OCI-LY3 (cell line): Measurements from ENCODE around the gene POLG2.

Source experiments
- H2AFZ ChIP-seq: fragments of 200-600, 300-600 bp; shearing (Covaris generic); 2 replicates; pipeline ENCODE4 v1.6.0; 2014; ENCODE audit warnings: antibody characterized with exemption, low read depth, low read length
- H3K27ac ChIP-seq: fragments of 200-600, 300-600 bp; sonication (generic); 2 replicates; pipeline ENCODE4 v1.5.1; 2014; ENCODE audit warnings: mild to moderate bottlenecking, low read length, moderate library complexity, mixed read lengths
- H3K27me3 ChIP-seq: fragments of 200-600, 300-600 bp; sonication (generic); 2 replicates; pipeline ENCODE4 v1.6.1; 2014; ENCODE audit warnings: low read depth, low read length, mixed read lengths
- H3K36me3 ChIP-seq: fragments of 200-600, 300-600 bp; sonication (generic); replicated peaks from 2 replicates; pipeline ENCODE3; 2014; ENCODE audit warnings: low read depth, low read length, mixed read lengths
- H3K4me1 ChIP-seq: fragments of 300-600, 200-600 bp; sonication (generic); 2 replicates; pipeline ENCODE4 v1.6.1; 2014; ENCODE audit warnings: low read length, mixed read lengths
- H3K4me2 ChIP-seq: fragments of 200-600, 300-600 bp; sonication (generic); 2 replicates; pipeline ENCODE4 v1.6.1; 2014; ENCODE audit warnings: low read length, mixed read lengths
- H3K4me3 ChIP-seq: fragments of 300-600, 200-600 bp; sonication (generic); 2 replicates; pipeline ENCODE4 v1.5.1; 2014; ENCODE audit warnings: antibody characterized with exemption, mild to moderate bottlenecking, low read length, moderate library complexity
- H3K79me2 ChIP-seq: fragments of 300-600, 200-600 bp; shearing (Covaris generic); 2 replicates; pipeline ENCODE4 v1.6.1; 2014; ENCODE audit warnings: mild to moderate bottlenecking, low read length, mixed read lengths
- H3K9ac ChIP-seq: fragments of 300-600, 200-600 bp; shearing (Covaris generic); 2 replicates; pipeline ENCODE4 v1.6.0; 2014; ENCODE audit warnings: mild to moderate bottlenecking, low read length, moderate library complexity
- H3K9me3 ChIP-seq: fragments of 200-600, 300-600 bp; shearing (Covaris generic); 2 replicates; pipeline ENCODE4 v1.6.1; 2014; ENCODE audit warnings: low read length, mixed read lengths; ENCODE audit not compliant: insufficient read depth
- H4K20me1 ChIP-seq: fragments of 200-600, 300-600 bp; sonication (generic); 2 replicates; pipeline ENCODE4 v1.6.1; 2016; ENCODE audit warnings: low read length, mixed read lengths; ENCODE audit not compliant: insufficient read depth
- EZH2phosphoT487 ChIP-seq: fragments of 200-600 bp; shearing (Covaris generic); IDR thresholded peaks from 2 replicates; pipeline ENCODE4 v1.6.1; 2018; ENCODE audit warnings: antibody characterized with exemption, mixed run types, low read depth
- TF ChIP-seq, protein P1 (sequence below): fragments of 200-600, 300-600 bp; sonication (generic); IDR thresholded peaks from 2 replicates; pipeline ENCODE4 v1.5.1; 2014; ENCODE audit warnings: antibody characterized with exemption, low read length, low read depth

POLG2 gene

DNA sequence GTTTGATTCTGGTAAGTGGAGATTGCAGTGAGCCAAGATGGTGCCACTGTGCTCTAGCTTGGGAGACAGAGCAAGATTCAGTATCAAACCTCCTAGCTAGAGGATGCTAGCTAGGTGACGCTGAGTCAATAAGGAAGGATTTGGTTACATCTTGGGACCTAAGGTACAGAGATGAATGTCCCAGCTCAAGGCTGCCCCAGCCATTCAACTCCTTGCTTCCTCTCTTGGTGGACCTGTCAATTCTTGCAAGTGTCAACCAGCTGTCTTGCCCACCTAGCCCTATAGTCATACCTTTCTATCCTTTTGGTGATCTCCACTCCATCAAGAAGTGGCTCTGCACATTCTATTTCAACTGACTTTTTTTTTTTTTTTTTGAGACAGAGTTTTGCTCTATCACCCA, 49.3 kb downstream of the POLG2 start:
- no peak overlapping the region for H3K4me2 ChIP-seq
- TF ChIP-seq EZH2phosphoT487 = no peak
- TF ChIP-seq, protein P1, sequence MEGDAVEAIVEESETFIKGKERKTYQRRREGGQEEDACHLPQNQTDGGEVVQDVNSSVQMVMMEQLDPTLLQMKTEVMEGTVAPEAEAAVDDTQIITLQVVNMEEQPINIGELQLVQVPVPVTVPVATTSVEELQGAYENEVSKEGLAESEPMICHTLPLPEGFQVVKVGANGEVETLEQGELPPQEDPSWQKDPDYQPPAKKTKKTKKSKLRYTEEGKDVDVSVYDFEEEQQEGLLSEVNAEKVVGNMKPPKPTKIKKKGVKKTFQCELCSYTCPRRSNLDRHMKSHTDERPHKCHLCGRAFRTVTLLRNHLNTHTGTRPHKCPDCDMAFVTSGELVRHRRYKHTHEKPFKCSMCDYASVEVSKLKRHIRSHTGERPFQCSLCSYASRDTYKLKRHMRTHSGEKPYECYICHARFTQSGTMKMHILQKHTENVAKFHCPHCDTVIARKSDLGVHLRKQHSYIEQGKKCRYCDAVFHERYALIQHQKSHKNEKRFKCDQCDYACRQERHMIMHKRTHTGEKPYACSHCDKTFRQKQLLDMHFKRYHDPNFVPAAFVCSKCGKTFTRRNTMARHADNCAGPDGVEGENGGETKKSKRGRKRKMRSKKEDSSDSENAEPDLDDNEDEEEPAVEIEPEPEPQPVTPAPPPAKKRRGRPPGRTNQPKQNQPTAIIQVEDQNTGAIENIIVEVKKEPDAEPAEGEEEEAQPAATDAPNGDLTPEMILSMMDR = no peak

DNA sequence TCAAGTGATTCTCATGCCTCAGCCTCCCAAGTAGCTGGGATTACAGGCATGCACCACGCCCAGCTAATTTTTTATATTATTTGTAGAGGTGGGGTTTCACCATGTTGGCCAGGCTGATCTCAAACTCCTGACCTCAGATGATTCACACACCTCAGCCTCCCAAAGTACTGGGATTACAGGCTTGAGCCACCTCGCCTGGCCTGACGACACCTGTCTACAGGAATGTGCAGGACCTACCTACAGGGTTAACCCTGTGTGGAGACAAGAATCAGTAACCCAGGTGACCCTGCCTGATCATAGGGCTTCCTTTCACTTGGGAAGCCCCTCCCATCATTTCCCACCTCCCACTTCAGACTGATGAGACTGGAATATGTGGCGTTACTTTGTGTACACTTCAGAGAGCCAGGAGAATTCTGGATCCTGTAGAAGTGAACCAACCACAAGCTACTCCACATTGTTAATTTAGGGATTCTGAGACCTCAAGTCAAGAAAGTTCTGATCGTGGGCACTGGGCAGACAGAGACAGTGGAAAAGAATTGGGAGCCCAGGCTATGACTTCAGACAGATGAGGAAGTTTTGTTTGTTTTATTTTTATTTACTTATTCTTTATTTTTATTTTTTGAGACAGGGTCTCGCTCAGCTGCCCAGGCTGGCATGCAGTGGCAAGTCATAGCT, 53.6 kb downstream of the POLG2 start:
- Histone ChIP-seq H3K4me2 (no peak overlapping the region), H3K27ac (no peak overlapping the region), H3K4me1 (no peaks in the 10 kb centered on the region), H3K27me3 (no peaks in the 10 kb centered on the region), H3K9ac (no peak overlapping the region), H3K9me3 (peaks cover under 1% of the 10 kb centered on the region; the same call in 1 of the 2 replicates), H4K20me1 (no peaks in the 10 kb centered on the region), H3K79me2 (no peaks in the 10 kb centered on the region), H2AFZ (no peak overlapping the region), H3K4me3 (no peak overlapping the region), H3K36me3 (no peaks in the 10 kb centered on the region)
- TF ChIP-seq, protein P1 = no peak
- TF ChIP-seq EZH2phosphoT487 = no peak

More for the DNA sequence above, 49.3 kb downstream of the POLG2 start:
- Histone ChIP-seq H3K4me1 (peaks cover 11% of the 10 kb centered on the region), H2AFZ (no peak overlapping the region), H3K27me3 (no peaks in the 10 kb centered on the region), H3K9me3 (no peaks in the 10 kb centered on the region), H4K20me1 (no peaks in the 10 kb centered on the region), H3K27ac (no peak overlapping the region), H3K79me2 (no peaks in the 10 kb centered on the region), H3K9ac (no peak overlapping the region), H3K36me3 (no peaks in the 10 kb centered on the region), H3K4me3 (no peak overlapping the region)

DNA sequence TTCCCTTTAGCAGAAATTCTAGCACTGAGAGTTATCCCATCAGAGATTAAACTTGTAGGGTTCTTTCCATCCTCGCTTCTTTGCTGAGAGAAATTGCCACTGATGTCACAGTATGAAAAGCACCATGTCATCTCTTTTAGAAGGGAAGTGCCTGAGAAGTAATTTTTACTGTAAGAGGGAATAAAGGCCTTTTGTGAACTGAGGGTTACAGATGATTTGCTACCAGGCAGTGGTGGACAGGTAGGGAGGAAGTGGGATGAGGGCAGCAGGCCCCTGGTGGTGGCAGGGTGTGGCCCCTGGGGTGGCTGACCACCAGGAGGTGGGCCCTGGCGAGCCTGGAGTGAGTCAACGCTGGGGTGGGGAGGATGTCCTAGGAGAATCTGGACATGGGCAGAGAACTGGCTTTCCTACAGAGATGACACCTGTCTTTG, 54.3 kb downstream of the POLG2 start:
- H3K4me1 ChIP-seq = no peaks in the 10 kb centered on the region
- H3K4me2 ChIP-seq = no peak overlapping the region
- TF ChIP-seq, protein P1 = no peak
- TF ChIP-seq EZH2phosphoT487 = no peak
- H4K20me1 ChIP-seq = no peaks in the 10 kb centered on the region
- H3K79me2 ChIP-seq = no peaks in the 10 kb centered on the region
- H3K36me3 ChIP-seq = no peaks in the 10 kb centered on the region
- no peak overlapping the region for H3K27ac ChIP-seq
- H3K27me3 ChIP-seq = no peaks in the 10 kb centered on the region
- H3K4me3 ChIP-seq = no peak overlapping the region
- peaks cover 7% of the 10 kb centered on the region; the same call in 1 of the 2 replicates for H3K9me3 ChIP-seq
- H3K9ac ChIP-seq = no peak overlapping the region
- no peak overlapping the region for H2AFZ ChIP-seq

DNA sequence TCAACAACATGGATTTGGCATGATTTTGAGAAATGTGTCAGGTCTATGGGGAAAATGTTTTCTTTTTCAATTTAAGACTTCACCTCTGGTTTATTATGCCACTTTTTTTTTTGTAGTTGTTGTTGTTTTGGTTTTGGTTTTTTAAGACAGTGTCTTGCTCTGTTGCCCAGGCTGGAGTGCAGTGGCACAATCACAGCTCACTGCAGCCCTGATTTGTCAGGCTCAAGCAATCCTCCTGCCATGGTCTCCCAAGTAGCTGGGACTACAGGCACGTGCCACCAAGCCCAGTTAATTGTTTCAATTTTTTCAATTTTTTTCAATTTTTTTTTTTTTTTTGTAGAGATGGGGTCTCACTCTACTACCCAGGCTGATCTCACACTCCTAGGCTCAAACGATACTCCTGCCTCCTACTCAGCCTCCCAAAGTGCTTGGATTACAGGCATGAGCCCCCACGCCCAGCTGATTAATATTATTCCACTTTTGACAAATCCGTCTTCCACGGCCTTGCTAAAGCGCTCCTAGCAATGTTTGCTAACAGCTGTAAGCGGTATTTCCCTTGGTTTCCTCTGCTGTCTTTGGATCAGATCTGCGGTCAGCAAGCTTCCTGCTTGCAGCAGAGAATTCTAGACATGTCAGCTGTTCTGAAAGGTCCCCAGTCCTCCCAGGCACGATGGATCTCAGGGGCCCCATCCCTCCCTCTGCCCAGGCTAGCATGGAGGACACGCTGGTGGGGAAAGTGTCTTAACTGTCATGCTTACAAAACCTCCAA, 54.9 kb downstream of the POLG2 start:
- Histone ChIP-seq H3K4me3 (no peak overlapping the region), H3K4me1 (no peaks in the 10 kb centered on the region), H3K36me3 (no peaks in the 10 kb centered on the region), H3K9ac (no peak overlapping the region), H4K20me1 (no peaks in the 10 kb centered on the region), H3K27me3 (no peaks in the 10 kb centered on the region), H3K9me3 (peaks cover 13% of the 10 kb centered on the region; the same call in 1 of the 2 replicates), H2AFZ (no peak overlapping the region), H3K79me2 (no peaks in the 10 kb centered on the region), H3K4me2 (no peak overlapping the region), H3K27ac (no peak overlapping the region)
- TF ChIP-seq, protein P1 = no peak
- TF ChIP-seq EZH2phosphoT487 = no peak
